RWPE1 (cell line): ENCODE measurements around the gene APLNR.

Source experiments
- CTCF ChIA-PET: fragments of 350-600 bp; sonication (Branson Sonifier 250); formaldehyde crosslinking; extraction: SDS; loops from one replicate; lab custom pipeline; 2021; lab: Yijun Ruan, JAX
- POLR2A ChIA-PET: fragments of 400-600 bp; formaldehyde crosslinking; extraction: SDS; loops from one replicate; lab custom pipeline; 2020; ENCODE audit warnings: antibody characterized with exemption; ENCODE audit not compliant: low non-redundant PET; lab: Yijun Ruan, JAX
- DNase-seq: peaks from one replicate; pipeline ENCODE4 v3.0.0; 2012; ENCODE audit warnings: low spot score
- H3K27ac ChIP-seq: fragments of 450-650 bp; 2 replicates; pipeline ENCODE4 v1.5.1; 2017
- TF ChIP-seq, protein P1 (sequence below): fragments of 450-650 bp; conservative IDR thresholded peaks from 2 replicates; pipeline ENCODE4 v1.5.1; 2017; ENCODE audit warnings: low read depth, mild to moderate bottlenecking

The APLNR gene

DNA sequence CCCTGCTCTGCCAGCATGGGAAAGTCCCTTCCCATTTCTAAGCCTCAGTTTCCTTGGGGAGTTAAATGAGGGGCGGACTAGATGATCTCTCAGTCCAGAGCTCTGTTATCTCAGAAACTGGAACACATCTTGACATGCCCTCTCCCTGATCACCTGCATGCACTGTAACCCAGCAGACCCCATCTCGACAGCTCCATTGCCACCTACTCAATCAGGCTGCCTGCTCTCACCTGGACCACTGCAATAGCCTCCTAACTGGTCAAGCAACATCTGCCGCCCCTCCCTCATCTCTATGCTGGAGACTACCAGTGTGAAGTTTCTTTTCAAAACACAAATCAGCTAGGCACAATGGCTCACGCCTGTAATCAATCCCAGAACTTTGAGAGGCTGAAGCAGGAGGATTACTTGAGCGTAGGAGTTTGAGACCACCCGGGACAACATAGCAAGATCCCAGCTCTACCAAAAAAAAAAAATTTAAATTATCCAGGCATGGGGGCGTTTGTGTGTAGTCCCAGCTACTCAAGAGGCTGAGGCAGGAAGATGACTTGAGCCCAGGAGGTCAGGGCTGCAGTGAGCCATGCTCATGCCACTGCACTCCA is 33.1 kb downstream of the APLNR start:
- DNase-seq: no peak
- H3K27ac ChIP-seq: no peak overlapping the region
- TF ChIP-seq, protein P1, sequence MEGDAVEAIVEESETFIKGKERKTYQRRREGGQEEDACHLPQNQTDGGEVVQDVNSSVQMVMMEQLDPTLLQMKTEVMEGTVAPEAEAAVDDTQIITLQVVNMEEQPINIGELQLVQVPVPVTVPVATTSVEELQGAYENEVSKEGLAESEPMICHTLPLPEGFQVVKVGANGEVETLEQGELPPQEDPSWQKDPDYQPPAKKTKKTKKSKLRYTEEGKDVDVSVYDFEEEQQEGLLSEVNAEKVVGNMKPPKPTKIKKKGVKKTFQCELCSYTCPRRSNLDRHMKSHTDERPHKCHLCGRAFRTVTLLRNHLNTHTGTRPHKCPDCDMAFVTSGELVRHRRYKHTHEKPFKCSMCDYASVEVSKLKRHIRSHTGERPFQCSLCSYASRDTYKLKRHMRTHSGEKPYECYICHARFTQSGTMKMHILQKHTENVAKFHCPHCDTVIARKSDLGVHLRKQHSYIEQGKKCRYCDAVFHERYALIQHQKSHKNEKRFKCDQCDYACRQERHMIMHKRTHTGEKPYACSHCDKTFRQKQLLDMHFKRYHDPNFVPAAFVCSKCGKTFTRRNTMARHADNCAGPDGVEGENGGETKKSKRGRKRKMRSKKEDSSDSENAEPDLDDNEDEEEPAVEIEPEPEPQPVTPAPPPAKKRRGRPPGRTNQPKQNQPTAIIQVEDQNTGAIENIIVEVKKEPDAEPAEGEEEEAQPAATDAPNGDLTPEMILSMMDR: no peak
- CTCF ChIA-PET: interaction anchor here (1.3 kb wide), 1 partner anchor 46 kb away, joined by 3 read pairs; no protein-coding TSS in a partner anchor
- POLR2A ChIA-PET: no interaction called here

DNA sequence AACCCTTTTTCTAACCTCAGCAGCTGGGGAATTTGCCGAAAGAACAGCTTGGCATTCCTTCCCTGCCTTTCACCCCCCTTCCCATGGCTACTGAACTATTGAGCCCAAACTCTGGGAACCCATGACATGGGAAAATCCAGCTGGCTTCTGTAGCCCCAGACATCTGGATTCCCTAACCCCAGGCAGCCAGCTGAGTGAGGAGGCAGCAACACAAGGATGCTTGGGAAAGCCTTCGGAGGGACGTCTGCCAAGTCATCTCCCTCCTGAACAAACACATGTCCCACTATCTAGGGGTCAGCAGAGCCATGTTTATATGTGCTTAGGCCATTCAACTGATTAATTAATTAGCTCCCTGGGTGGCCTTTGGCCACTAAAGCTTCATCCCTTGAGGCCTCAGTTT is 33.7 kb downstream of the APLNR start:
- POLR2A ChIA-PET: no interaction called here
- CTCF ChIA-PET: interaction anchor here (1.3 to 1.4 kb wide), 2 partner anchors 46 to 362 kb away, joined by 3 read pairs; no protein-coding TSS in a partner anchor
- TF ChIP-seq, protein P1: no peak

DNA sequence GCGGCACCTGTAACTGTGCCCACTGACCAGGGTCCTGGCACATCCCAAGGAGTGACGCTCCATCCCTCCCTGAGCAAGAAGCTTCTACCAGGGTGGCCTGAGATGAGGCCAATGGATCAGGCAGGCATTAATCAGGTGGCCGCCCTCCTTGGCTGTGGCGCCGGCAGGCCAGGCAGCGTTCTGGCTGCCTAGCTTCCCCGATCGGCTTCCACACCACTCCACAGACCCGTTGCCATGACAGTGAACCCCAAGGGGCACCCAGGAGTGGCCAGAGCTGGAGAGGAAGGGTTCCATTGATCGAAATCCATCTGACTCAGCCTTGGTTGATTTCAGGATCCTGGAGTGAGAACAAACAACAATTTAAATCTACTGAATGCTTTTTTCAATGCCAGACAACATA is 34.8 kb downstream of the APLNR start:
- POLR2A ChIA-PET: no interaction called here
- no peak overlapping the region for H3K27ac ChIP-seq
- CTCF ChIA-PET: interaction anchor here (1.4 kb wide), 1 partner anchor 361 kb away, joined by 3 read pairs; no protein-coding TSS in a partner anchor
- DNase-seq: no peak
- TF ChIP-seq, protein P1: no peak

More for the DNA sequence above, 33.7 kb downstream of the APLNR start:
- no peak for DNase-seq
- H3K27ac ChIP-seq: no peak overlapping the region

DNA sequence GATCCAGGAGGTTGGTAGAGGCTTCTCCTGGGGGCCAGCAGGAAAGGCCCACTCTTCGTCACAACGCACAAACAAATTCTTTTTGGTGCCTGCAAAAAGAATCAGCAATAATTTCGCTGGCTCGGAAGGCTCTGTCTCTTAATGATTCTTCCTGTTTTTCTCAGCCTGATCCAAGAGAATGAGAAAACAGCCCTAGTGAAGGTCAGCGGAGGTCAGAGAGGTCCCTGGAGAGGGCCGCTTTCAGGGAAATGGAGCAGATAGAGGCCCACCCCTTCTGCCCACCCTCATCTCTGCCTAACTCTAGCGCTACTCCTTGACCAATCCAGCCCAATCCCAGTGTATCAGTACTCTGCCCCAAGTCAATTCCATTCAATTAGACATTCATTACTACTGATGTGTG is 36.1 kb downstream of the APLNR start:
- TF ChIP-seq, protein P1: no peak
- ChIA-PET CTCF (no interaction called here), POLR2A (no interaction called here)
- no peak overlapping the region for H3K27ac ChIP-seq
- no peak for DNase-seq

DNA sequence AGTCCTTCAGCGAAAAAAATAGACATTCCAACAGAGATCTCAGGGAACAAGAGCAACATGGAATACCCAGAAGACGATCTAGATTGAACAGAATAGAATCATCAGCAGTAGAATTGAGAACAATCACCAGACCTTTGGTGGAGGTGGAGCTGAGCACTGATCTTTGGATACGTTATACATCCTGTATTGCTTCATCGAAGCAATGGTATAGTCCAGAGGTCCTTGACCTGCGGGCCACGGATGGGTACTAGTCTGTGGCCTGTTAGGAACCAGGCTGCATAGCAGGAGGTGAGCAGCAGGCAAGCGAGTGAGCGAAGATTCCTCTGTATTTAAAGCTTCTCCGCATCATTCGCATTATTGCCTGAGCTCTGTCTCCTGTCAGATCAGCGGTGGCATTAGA is 37.7 kb downstream of the APLNR start:
- POLR2A ChIA-PET: no interaction called here
- no peak for DNase-seq
- TF ChIP-seq, protein P1: no peak
- CTCF ChIA-PET: interaction anchor here (0.6 kb wide), 1 partner anchor 261 kb away, joined by 5 read pairs; the partner anchor contains the start of gene RTN4RL2
- no peak overlapping the region for H3K27ac ChIP-seq

DNA sequence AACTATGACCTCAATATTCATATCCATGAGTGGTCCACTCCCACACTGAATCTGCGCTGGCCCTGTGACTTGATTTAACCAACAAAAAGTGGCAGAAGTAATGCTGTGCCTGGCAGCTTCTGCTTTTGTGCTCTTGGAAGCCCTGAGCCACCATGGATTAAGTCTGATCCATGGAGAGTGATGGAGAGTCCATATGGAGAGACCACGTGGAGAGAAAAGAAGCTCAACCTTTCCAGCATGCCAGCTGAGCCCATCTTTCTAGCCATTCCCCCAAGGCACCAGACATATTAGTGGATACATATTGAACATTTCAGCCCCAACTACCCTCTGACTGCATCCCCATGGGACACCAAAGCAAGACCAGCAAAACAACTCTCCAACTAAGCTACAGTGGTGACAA is 39.3 kb downstream of the APLNR start:
- POLR2A ChIA-PET: no interaction called here
- no peak overlapping the region for H3K27ac ChIP-seq
- CTCF ChIA-PET: no interaction called here
- TF ChIP-seq, protein P1: no peak
- no peak for DNase-seq
